Caki2 (cell line): ENCODE measurements around the gene ASPM. TPM values are rescaled to one million over a fixed set of nuclear protein-coding genes. Genes with fewer than 3 reads are reported as not detected.

ENCODE experiments used
- DNase-seq: peaks from one replicate; pipeline ENCODE4 v3.0.0-alpha.2; 2015; ENCODE audit warnings: low read depth
- in situ Hi-C: cut with HindIII; loops from 2 replicates; pipeline ENCODE4 v1.10.0; 2016; ENCODE audit warnings: low sequenced_read_pairs, low pct_unique_long_range_greater_than_20kb, mixed read lengths
- total RNA-seq: library from RNA; depleted of rRNA; stranded (reverse); fragments of >200 nt; shearing (Covaris generic); gene quantifications from 2 replicates; pipeline ENCODE4 v1.2.3, GENCODE V29; 2014; ENCODE audit warnings: low replicate concordance

Gene ASPM
- total RNA-seq, 1 experiment from 2014 or later: 21.4 TPM

- in situ Hi-C loops: no loop called here
- DNase-seq: no peak
These were observed 2.9 kb upstream of the ASPM start for GRCh38 chr1:197149340-197149739.

DNA sequence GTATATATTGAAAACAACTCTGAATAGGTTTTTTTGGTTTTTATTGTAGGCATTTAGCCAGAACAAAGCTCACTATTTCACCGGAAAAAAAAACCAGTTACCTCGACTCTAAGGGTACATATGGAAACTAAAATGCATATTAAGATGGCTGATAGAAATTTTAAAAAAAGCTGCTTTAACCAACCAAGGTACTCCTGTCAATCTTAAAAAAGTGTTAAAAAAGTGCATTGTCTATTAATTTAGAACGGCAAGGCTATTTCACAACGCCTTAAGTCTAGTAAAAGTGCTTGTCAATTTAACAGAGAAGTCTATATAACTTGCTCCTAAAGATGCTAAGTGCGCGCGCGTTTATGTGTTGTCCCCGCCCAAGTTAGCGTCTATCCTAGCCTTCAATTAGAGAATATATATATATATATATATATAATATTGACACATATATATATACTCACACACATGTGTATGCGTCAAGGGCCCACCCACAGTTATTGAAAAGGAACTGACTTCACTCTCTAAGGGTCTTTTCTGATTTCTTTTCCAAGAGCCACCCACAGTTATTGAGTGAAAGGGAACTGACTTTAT is 934 bp downstream of the ASPM start:
- peak; percentile 29 for DNase-seq
- in situ Hi-C loops: no loop called here

DNA sequence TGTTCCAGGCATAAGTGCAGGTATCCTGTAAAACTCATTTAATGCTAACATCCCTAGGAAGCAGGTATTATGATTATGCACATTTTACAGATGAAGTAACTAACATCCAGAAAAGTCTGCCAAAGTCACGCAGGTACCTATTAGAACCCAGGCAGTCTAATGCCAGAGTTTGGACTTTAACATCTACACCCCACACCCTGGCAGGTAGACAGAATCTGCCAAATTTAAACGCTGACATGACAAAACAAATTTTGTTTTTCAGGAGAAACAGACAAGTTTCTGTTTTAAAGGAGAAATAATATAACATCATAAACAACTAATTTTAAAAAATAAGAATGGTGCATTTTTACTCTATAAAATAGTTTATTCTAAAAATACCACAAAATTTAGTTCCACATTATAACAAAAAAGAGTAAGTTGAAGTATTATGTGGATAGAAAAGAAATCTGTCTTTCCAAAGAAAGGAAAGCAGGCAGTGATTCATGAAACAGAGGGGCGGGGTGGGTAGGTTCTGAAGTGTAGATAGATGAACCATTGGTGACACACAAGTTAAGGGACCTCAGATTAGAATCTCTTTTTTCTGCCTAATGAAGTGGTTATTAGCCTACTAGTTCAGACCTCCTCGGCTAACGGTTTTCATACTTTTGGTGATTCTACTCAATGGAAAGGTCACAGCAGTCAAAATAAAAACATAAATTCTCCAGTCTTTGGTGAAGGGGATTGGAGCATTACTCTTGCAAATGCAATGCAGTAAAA is 1.7 kb downstream of the ASPM start:
- in situ Hi-C loops: no loop called here
- DNase-seq: peak; percentile 65

GRCh38 chr1:197143276-197143675 is 3.2 kb downstream of the ASPM start:
- no peak for DNase-seq
- in situ Hi-C loops: no loop called here

DNA sequence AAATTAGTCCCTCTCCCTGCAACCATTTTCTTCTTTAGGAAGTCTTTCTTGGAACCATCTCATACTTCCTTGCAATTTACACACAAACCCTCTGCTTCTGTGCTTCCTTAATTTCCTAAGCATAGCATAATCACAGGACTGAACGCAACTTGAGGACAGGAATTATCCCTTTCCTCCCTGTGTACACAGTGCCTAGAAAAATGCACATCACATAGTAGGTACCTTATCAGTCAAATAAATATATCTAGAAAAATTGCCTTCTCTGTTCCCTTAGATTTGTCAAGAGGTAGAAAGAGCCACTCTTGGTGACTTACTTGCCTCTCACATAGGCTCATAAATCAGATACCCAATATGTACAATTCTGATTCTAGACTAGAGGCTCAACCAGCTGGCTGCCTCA is 4.9 kb downstream of the ASPM start:
- in situ Hi-C loops: no loop called here
- peak; percentile 35 for DNase-seq

GRCh38 chr1:197140121-197140520 is 6.3 kb downstream of the ASPM start:
- DNase-seq: peak; percentile 33
- in situ Hi-C loops: no loop called here

GRCh38 chr1:197139169-197139568 is 7.3 kb downstream of the ASPM start:
- no peak for DNase-seq
- in situ Hi-C loops: no loop called here

DNA sequence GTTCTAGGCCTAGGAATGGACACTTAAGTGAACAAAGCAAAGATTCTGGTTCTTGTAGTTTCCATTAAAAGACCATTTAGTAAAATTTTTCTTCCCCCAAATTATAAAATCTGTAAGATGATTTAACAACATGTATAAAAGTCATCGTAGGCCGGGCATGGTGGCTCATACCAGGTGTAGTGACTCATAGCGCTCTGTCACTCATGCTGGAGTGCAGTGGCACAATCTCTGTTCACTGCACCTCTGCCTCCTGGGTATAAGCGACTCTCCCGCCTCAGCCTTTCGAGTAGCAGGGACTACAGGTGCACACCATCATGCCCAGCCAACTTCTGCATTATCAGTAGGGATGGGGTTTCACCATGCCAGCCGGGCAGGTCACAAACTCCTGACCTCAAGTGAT is 9.1 kb downstream of the ASPM start:
- in situ Hi-C loops: no loop called here
- DNase-seq: peak; percentile 24

DNA sequence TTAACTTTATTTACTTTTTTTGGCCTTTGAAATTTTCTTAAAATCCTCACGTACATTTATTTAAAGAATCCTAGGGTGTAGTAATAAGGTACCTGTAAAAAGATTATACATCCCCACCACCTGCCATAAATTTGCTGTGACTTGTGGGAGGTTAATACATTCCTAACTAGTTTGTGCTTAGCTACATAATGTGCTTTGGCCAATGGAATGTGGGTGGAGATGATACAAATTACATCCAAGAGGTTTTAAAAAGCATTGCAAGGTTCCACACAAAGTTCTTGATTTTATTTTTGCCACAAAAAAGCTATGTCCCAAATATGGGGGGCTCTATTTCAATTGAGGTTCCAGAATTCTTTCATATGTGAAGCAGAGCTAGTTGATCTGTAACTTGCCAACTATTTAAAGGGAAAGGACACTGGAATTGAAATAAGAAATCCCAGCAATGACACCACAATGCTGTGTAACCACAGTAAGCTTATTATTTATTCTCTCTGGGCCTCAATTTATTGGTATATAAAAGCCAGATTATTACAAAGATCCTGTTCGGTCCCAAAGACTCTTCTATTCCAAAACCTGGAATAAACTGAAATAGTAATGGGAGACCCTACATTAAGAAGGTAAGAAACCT is 15.7 kb downstream of the ASPM start:
- in situ Hi-C loops: no loop called here
- peak; percentile 57 for DNase-seq

DNA sequence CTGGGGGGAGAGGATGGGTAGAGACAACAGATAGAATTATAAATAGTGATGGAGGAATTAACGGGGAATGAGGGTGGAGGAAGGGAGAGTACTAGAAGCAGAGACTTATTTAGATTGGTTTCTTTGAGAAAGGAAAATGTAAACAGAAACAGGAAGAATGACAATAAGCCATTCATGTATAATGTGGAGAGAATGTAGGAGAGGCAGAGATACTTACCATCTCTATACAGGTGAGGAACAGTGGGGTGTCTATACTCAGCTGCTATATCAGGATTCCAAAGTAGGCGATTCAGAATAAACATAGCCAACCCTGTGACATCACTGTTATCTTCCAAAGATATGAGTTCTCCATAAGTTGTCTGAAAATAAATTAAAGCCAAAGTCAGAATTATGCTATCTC is 16.8 kb downstream of the ASPM start:
- no peak for DNase-seq
- in situ Hi-C loops: no loop called here

GRCh38 chr1:197127246-197127912 is 19.1 kb downstream of the ASPM start:
- DNase-seq: no peak
- in situ Hi-C loops: no loop called here

DNA sequence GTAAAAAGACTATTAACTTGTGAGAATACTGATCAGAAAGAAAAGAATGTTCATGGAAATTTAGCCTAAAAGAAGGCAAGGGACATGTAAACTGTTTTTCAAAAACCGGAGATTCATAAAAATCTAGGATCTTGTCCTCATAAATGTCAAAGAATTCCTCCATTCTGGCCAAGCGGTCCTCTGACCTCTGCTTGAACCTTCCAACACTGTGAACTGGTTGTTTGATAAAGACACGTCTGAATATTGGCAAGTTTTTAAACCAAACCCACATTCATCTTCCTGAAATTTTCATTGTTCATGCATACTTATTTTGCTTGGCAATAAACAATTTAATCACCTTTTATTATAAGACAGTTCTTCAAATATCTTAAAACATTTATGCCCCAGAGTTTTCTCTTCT is 19.8 kb downstream of the ASPM start:
- no peak for DNase-seq
- in situ Hi-C loops: no loop called here

DNA sequence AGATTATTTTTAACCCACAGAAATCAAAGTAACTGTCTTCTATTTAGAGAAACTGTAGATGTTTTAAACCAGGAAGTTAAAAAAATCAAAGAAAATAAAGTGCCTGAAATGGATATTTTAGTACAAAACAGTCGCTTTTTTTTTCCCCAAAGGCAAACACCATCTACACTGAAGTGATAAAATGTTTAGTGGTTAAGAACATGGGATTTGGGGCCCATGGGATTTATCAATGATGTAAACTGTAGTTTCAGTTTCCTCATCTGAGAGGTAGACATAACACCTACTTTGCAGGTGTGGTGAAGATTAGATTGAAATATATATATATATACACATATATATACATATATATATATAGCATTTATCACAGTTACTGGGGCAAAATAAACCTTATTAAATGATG is 22.1 kb downstream of the ASPM start:
- in situ Hi-C loops: no loop called here
- no peak for DNase-seq

DNA sequence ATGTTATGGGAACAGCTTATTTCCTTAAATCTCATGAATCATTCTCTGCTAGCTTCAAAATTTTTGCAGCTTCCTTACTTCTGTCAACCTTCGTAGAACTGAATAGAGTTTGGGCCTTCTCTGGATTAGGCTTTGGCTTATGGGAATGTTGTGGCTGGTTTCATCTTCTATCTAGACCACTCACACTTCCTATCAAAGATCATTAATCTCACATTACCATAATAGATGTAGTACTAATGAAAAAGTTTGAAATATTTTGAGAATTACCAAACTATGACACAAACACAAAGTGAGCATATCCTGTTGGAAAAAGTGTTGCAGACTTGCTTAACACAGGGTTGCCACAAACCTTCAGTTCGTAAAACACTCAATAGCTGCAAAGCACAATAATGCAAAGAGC is 30.3 kb downstream of the ASPM start:
- in situ Hi-C loops: no loop called here
- DNase-seq: no peak

- in situ Hi-C loops: no loop called here
- no peak for DNase-seq
These were observed 39.6 kb downstream of the ASPM start for GRCh38 chr1:197106869-197107268.

GRCh38 chr1:197103300-197103699 is 43.2 kb downstream of the ASPM start:
- no peak for DNase-seq
- in situ Hi-C loops: no loop called here

GRCh38 chr1:197101978-197102377 is 44.5 kb downstream of the ASPM start:
- no peak for DNase-seq
- in situ Hi-C loops: no loop called here

- in situ Hi-C loops: no loop called here
- no peak for DNase-seq
These were observed 45.8 kb downstream of the ASPM start for GRCh38 chr1:197100677-197101076.

DNA sequence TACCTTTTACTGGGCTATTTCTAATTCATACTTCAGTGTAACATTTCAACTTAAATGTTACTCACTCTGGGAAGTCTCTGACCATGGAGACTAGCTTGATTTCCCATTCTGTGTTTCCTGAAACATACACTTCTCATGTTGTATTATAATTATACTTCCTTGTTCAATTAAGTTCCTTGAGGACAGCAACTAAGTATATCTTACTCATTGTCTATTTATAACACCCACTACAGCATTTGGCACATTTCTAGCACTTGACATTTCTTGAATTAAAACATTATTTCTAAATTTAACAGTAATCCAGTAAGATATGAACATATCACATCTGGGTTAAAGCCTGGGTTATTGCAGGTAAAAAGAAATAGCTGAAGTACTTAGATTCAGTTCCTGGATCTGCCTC is 47.0 kb downstream of the ASPM start:
- DNase-seq: no peak
- in situ Hi-C loops: no loop called here
